Stimulated activated CD8-positive, alpha-beta memory T cell treated with anti-CD3 and anti-CD28 coated beads, Interleukin-12 subunit alpha, Interleukin-12 subunit beta, amount 100 ng/mL, for 24 hours (primary cell): ENCODE measurements around the gene ZNF831.

Experiments used
- DNase-seq: peaks from one replicate; pipeline ENCODE4 v3.0.0-alpha.2; 2020; ENCODE audit errors: extremely low read depth

Gene ZNF831

GRCh38 chr20:59305908-59306655 is 142.5 kb downstream of the ZNF831 start:
- DNase-seq = no peak

GRCh38 chr20:59307270-59307669 is 143.6 kb downstream of the ZNF831 start:
- no peak for DNase-seq
